Heart left ventricle (tissue), 16 donors: ENCODE results near the gene PNMT. TPM values are rescaled to one million over a fixed set of nuclear protein-coding genes. Genes with fewer than 3 reads are reported as not detected.

Experiments used
- ATAC-seq, 4 donors: fragments of 200-7000 bp; cut with Tn5 transposase; one replicate each; pipeline ENCODE4 v1.9.1; 2020 to 2022; ENCODE audit warnings: moderate library complexity in 4 of 4, mild to moderate bottlenecking in 3 of 4, moderate number of reproducible peaks in 1 of 4
- DNase-seq, 5 donors: peaks; one replicate each; pipeline ENCODE4 v3.0.0-alpha.2; 2020
- H3K27ac ChIP-seq, 12 donors: fragments of 200-600 bp; sonication (generic) in 4 of 12; one replicate each; pipeline versions ENCODE4 v1.5.0 to v1.8.0; 2016 to 2022; ENCODE audit warnings: mild to moderate bottlenecking in 2 of 12
- H3K27me3 ChIP-seq, 9 donors: fragments of 200-600 bp; sonication (generic) in 2 of 9; one replicate each; pipeline versions ENCODE4 v1.5.1 to v1.8.0; 2016 to 2022; ENCODE audit warnings: mild to moderate bottlenecking in 3 of 9
- H3K36me3 ChIP-seq, 9 donors: fragments of 200-600 bp; sonication (generic) in 2 of 9; one replicate each; pipeline versions ENCODE4 v1.5.0 to v1.8.0; 2018 to 2022; ENCODE audit warnings: mild to moderate bottlenecking in 2 of 9
- H3K4me1 ChIP-seq, 12 donors: fragments of 200-600 bp; sonication (generic) in 4 of 12; one replicate each; pipeline versions ENCODE4 v1.5.0 to v1.8.0; 2016 to 2022; ENCODE audit warnings: mild to moderate bottlenecking in 3 of 12
- H3K4me3 ChIP-seq, 12 donors: fragments of 200-600 bp; sonication (generic) in 4 of 12; one replicate each; pipeline versions ENCODE4 v1.5.0 to v1.8.0; 2017 to 2022; ENCODE audit warnings: mild to moderate bottlenecking in 9 of 12, moderate library complexity in 4 of 12
- H3K9me3 ChIP-seq, 12 donors: fragments of 200-600 bp; sonication (generic) in 4 of 12; one replicate each; pipeline versions ENCODE4 v1.5.0 to v1.8.0; 2016 to 2022; ENCODE audit warnings: mild to moderate bottlenecking in 1 of 12
- POLR2A ChIP-seq, 2 donors: fragments of 450-650 bp; IDR thresholded peaks; one replicate each; pipeline ENCODE4 v1.6.1; 2017; ENCODE audit warnings: antibody characterized with exemption in 2 of 2, mild to moderate bottlenecking in 2 of 2, moderate library complexity in 2 of 2
- WGBS, 4 donors: extraction: QIAGEN DNeasy Blood & Tissue Kit in 2 of 4; methylation state at CpG; one replicate each; pipeline versions ENCODE4 v1.1.5 to v1.1.7; 2013 to 2018; 5-methylcytosine and 5-hydroxymethylcytosine counted together
- intact Hi-C, 10 donors: fragments of 100-400 bp; cut with DNase I; formaldehyde crosslinking; loops; one replicate each; pipeline versions ENCODE4 v1.11.1 to v1.14.2; 2022
- long read RNA-seq, 3 donors: library from polyadenylated mRNA; unstranded; transcript quantifications; one replicate each; pipeline ENCODE4 v2.0.0, GENCODE V29; 2020 to 2021
- polyA plus RNA-seq, 2 donors: library from polyadenylated mRNA; stranded (reverse); fragments of 200-250 nt; gene quantifications; one replicate each; pipeline ENCODE4 v1.2.3, GENCODE V29; 2013
- total RNA-seq, 9 donors: library from RNA; depleted of rRNA in 2 of 9; stranded (reverse); fragments of >200 nt in 2 of 9; fragmentation: NEBNext Ultra II Directional in 3 of 9; extraction: Animal tissue kit (Norgen Biotek cat#: 25700) in 3 of 9; gene quantifications; one replicate each; pipeline versions ENCODE4 v1.1.0 to v1.2.4, GENCODE V29; 2016 to 2023
- TF ChIP-seq, protein P1 (sequence below), 12 donors: fragments of 200-600 bp; sonication (generic) in 4 of 12; IDR thresholded peaks; one replicate each; pipeline versions ENCODE4 v1.5.0 to v1.8.0; 2018 to 2022; ENCODE audit warnings: antibody characterized with exemption in 12 of 12, mild to moderate bottlenecking in 5 of 12
- donor health status: ischemic (EF 13 %, LVEDD 7.1; RV severe dilation, severe dysfunction).
- donor health status: healthy with polysubstance abuse.
- donor health status: DM: no; HTN: yes; CAD: no.
- donor health status: DM: no; HTN: no; CAD: no.
- donor health status: ischemic (EF 25% LVEDD 6.9; RV normal size, moderate dysfunction).
- donor health status: ischemic (EF 25% LVEDD 5.7; RV mildly dilated, moderate dysfunction).
- donor health status: healthy.
- donor health status: DM: yes; HTN: yes; CAD: no.
- donor health status: ischemic (EF 35%, LVEDD 5.7; RV mildly dilated, moderate dysfunction).
- donor health status: nonischemic (EF 11% LVEDD 7.7; RV severe dilation, severe dysfunction).
- donor health status: DM: yes; HTN: yes; CAD: no.
- donor health status: PGD.
- donor health status: ischemic (EF 29% LVEDD 5.4; RV normal size, mild dysfunction).
- donor health status: nonischemic (EF 23%, LVEDD 6.1; RV moderate dilation, normal function).

The PNMT gene, protein sequence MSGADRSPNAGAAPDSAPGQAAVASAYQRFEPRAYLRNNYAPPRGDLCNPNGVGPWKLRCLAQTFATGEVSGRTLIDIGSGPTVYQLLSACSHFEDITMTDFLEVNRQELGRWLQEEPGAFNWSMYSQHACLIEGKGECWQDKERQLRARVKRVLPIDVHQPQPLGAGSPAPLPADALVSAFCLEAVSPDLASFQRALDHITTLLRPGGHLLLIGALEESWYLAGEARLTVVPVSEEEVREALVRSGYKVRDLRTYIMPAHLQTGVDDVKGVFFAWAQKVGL
- total RNA-seq (1 to 10 TPM; 2.4 to 7.9 (median 6.0) TPM), polyA plus RNA-seq (10 to 100 TPM; 13.0 to 15.6 TPM)
- long read RNA-seq, donor 1, transcript PNMT-201 (3 exons, 1,253 nt): major isoform, 14 of 14 reads
- long read RNA-seq, donor 1, partial matches to known transcripts: 0 of 14 reads
- long read RNA-seq, donor 1, other reads (novel, unspliced or antisense): 0 of 14 reads
- long read RNA-seq, donor 2, partial matches to known transcripts: 2 of 6 reads
- long read RNA-seq, donor 2, other reads (novel, unspliced or antisense): 1 of 6 reads
- long read RNA-seq, donor 3, partial matches to known transcripts: 1 of 7 reads
- long read RNA-seq, donor 3, other reads (novel, unspliced or antisense): 0 of 7 reads

DNA sequence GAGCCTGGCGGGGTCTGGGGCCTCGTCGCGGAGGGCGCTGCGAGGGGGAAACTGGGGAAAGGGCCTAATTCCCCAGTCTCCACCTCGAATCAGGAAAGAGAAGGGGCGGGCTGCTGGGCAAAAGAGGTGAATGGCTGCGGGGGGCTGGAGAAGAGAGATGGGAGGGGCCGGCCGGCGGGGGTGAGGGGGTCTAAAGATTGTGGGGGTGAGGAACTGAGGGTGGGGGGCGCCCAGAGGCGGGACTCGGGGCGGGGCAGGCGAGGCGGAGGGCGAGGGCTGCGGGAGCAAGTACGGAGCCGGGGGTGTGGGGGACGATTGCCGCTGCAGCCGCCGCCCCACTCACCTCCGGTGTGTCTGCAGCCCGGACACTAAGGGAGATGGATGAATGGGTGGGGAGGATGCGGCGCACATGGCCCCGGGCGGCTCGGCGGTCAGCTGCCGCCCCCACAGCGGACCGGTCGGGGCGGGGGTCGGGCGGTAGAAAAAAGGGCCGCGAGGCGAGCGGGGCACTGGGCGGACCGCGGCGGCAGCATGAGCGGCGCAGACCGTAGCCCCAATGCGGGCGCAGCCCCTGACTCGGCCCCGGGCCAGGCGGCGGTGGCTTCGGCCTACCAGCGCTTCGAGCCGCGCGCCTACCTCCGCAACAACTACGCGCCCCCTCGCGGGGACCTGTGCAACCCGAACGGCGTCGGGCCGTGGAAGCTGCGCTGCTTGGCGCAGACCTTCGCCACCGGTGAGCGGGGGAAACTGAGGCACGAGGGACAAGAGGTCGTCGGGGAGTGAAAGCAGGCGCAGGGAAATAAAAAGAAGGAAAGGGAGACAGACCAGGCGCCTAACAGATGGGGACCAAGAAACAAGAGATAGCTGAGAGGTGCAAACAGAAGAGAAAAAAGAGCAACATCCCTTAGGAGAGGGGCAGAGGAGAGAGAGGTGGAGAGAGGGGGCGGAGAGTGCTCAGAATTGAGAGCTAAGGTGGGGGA is at the start of gene PNMT:
Gene PNMT, plus strand, starts transcription at position 509 of the 980 bp plus-strand sequence. Its CDS starts 23 bp downstream, at position 532.
- ATAC-seq (peak in 1 of 4 donors; percentile 8), DNase-seq (peak; percentile 78 to 88 (median 83))
- TF ChIP-seq, protein P1, sequence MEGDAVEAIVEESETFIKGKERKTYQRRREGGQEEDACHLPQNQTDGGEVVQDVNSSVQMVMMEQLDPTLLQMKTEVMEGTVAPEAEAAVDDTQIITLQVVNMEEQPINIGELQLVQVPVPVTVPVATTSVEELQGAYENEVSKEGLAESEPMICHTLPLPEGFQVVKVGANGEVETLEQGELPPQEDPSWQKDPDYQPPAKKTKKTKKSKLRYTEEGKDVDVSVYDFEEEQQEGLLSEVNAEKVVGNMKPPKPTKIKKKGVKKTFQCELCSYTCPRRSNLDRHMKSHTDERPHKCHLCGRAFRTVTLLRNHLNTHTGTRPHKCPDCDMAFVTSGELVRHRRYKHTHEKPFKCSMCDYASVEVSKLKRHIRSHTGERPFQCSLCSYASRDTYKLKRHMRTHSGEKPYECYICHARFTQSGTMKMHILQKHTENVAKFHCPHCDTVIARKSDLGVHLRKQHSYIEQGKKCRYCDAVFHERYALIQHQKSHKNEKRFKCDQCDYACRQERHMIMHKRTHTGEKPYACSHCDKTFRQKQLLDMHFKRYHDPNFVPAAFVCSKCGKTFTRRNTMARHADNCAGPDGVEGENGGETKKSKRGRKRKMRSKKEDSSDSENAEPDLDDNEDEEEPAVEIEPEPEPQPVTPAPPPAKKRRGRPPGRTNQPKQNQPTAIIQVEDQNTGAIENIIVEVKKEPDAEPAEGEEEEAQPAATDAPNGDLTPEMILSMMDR (IDR thresholded peaks at IDR 0.05): peak; percentile 52 to 78 (median 64)
- TF ChIP-seq POLR2A (IDR thresholded peaks at IDR 0.05): no peak
- Histone ChIP-seq H3K4me1 (peaks cover 0 to 85% (median 35%) of the 10 kb centered on the region in 12 donors), H3K27me3 (peaks cover 0 to 40% (median 11%) of the 10 kb centered on the region in 9 donors), H3K9me3 (no peaks in the 10 kb centered on the region), H3K4me3 (peak within 1 kb of the TSS; percentile 36 to 78 (median 64)), H3K27ac (peak within 1 kb of the TSS; percentile 85 to 99 (median 96)), H3K36me3 (no peaks in the 10 kb centered on the region)
- WGBS, 4 donors: 2 to 3% (median 2%) methylated on average over 44 to 85 of the region's 85 CpGs
- intact Hi-C loops: loop anchor here in 2 of 10 donors (2.0 to 10.0 kb wide), 3 partner anchors 45 to 647 kb away; no protein-coding TSS in a partner anchor

DNA sequence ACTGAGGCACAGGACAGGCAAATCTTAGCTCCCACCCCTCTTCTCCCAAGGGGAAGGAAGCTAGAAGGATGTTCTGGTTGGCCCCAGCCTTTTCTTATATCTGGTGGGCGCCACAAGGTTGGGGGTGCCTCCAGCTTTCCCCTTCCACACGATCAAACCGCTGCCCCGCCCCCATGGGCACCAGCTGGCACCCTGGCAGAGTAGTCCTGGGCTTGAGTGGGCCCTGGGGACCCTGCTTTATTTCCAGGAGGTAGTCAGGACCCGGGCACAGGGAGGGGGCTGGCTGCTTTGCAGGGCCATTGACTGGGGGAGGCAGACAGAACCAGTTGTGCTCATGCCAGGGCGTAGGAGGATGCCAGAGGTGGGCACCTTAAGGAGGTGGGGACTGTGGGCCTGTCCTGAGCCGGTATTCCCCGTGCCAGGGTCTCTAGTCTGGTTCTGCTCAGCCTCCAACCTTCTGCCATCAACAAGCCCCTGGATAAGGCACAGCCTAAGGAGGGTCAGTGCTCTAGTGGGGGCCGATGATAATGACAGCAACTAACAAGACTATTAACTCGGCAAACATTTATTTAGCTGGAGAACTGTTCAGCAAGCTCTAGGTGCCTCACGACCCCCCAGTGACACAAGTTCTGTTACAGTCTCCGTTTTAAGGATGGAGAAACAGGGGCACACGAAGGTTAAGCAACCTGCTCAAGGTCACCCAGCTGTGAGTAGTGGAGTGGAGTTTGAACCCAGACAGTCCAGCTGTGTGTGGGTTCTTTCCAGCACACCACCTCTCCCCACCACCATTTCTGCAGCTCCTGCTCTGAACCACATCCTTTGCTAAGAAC is 49.1 kb upstream of the PNMT start:
- intact Hi-C loops: loop anchor here in 1 of 10 donors (5.0 kb wide), 1 partner anchor 47 kb away; no protein-coding TSS in a partner anchor
- Histone ChIP-seq H3K4me3 (peak overlapping the region in 3 of 12 donors; percentile 53 to 86 (median 66)), H3K27ac (no peak overlapping the region), H3K4me1 (peaks cover 0 to 27% (median 9%) of the 10 kb centered on the region in 12 donors), H3K27me3 (peaks cover 0 to 19% (median 3%) of the 10 kb centered on the region in 9 donors), H3K9me3 (no peaks in the 10 kb centered on the region), H3K36me3 (no peaks in the 10 kb centered on the region)
- no peak for TF ChIP-seq POLR2A (IDR thresholded peaks at IDR 0.05)
- TF ChIP-seq, protein P1 (IDR thresholded peaks at IDR 0.05): no peak
- no peak for DNase-seq
- WGBS, 4 donors: 49 to 60% (median 52%) methylated on average over 9 to 13 of the region's 13 CpGs
- ATAC-seq: no peak

DNA sequence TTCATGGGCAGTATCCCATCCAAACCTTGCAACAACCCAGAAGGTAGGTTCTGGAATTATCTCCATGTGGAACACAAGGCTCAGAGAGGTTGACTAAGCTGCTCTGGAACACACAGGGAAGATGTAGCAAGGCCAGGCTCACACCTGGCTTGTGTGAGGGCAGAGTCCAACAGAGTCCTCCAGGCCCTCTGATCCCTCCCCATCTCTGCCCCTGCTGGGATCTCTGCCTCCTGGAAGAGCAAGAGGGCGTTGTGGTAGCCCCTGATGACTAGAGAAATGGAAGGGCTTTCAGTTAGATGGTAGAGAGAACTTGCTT is 48.5 kb upstream of the PNMT start:
- peaks cover 0 to 16% (median 0%) of the 10 kb centered on the region in 9 donors for H3K27me3 ChIP-seq
- H3K4me1 ChIP-seq: peaks cover 0 to 27% (median 9%) of the 10 kb centered on the region in 12 donors
- no peak overlapping the region for H3K27ac ChIP-seq
- no peaks in the 10 kb centered on the region for H3K9me3 ChIP-seq
- 47 to 70% (median 55%) methylated on average over 1 of the region's 1 CpG for WGBS, 4 donors
- DNase-seq: no peak
- no peak for ATAC-seq
- no peak for TF ChIP-seq POLR2A (IDR thresholded peaks at IDR 0.05)
- TF ChIP-seq, protein P1 (IDR thresholded peaks at IDR 0.05): no peak
- H3K36me3 ChIP-seq: no peaks in the 10 kb centered on the region
- intact Hi-C loops: loop anchor here in 9 of 10 donors (5.0 to 10.0 kb wide), 11 partner anchors 45 to 365 kb away; partner anchors contain the start of genes MIEN1 (in 1 of the 9), PNMT (in 1 of the 9), PSMD3 (in 1 of the 9) and TCAP (in 1 of the 9)
- H3K4me3 ChIP-seq: no peak overlapping the region
